H1 (cell line): ENCODE data around the gene SPPL3. TPM values are rescaled to one million over a fixed set of nuclear protein-coding genes. Genes with fewer than 3 reads are reported as not detected.

Experiments used
- CTCF ChIA-PET: fragments of 300-600 bp; sonication (Branson Sonifier 250); formaldehyde crosslinking; loops from one replicate; lab custom pipeline; 2021; ENCODE audit not compliant: partially characterized antibody; lab: Charles Lee
- POLR2A ChIA-PET: fragments of 300-600 bp; sonication (Branson Sonifier 250); formaldehyde crosslinking; loops from one replicate; lab custom pipeline; 2021; ENCODE audit warnings: inconsistent platforms; ENCODE audit not compliant: partially characterized antibody; lab: Charles Lee
- DNase-seq, 2 experiments: peaks; one replicate each; pipeline versions ENCODE4 v3.0.0 to v3.0.0-alpha.2; 2010 to 2022; ENCODE audit warnings: low spot score in 2 of 2, low read depth in 1 of 2, mixed read lengths in 1 of 2
- FAIRE-seq: peaks from 2 replicates; lab custom pipeline; 2011; peaks lifted over from hg19 to GRCh38; lab: Jason Lieb, UNC
- H2AFZ ChIP-seq: 2 replicates; pipeline ENCODE4 v1.8.1; 2012; ENCODE audit warnings: low read length, inconsistent platforms
- H2AK5ac ChIP-seq: 2 replicates; pipeline ENCODE4 v1.6.1; 2013; ENCODE audit warnings: low read depth, low read length
- H2BK120ac ChIP-seq: replicated peaks from 2 replicates; pipeline ENCODE3; 2013; ENCODE audit warnings: low read depth, low read length, inconsistent platforms
- H2BK12ac ChIP-seq: 2 replicates; pipeline ENCODE4 v1.6.1; 2013; ENCODE audit warnings: low read depth, low read length
- H2BK15ac ChIP-seq: 2 replicates; pipeline ENCODE4 v1.6.1; 2013; ENCODE audit warnings: low read length
- H2BK20ac ChIP-seq: 2 replicates; pipeline ENCODE4 v1.6.1; 2013; ENCODE audit warnings: low read length
- H2BK5ac ChIP-seq: 2 replicates; pipeline ENCODE4 v1.6.1; 2013; ENCODE audit warnings: low read depth, low read length
- H3K14ac ChIP-seq: 2 replicates; pipeline ENCODE4 v1.6.1; 2013; ENCODE audit warnings: inconsistent platforms; ENCODE audit not compliant: insufficient read length
- H3K18ac ChIP-seq: 2 replicates; pipeline ENCODE4 v1.6.1; 2013; ENCODE audit warnings: low read length; ENCODE audit errors: extremely low read depth
- H3K23ac ChIP-seq: 2 replicates; pipeline ENCODE4 v1.6.1; 2013; ENCODE audit warnings: inconsistent platforms; ENCODE audit not compliant: insufficient read length
- H3K23me2 ChIP-seq: 2 replicates; pipeline ENCODE4 v1.6.1; 2013; ENCODE audit warnings: low read depth, low read length
- H3K27ac ChIP-seq: 2 replicates; pipeline ENCODE4 v1.6.1; 2011; ENCODE audit warnings: low read depth, low read length, inconsistent platforms
- H3K27me3 ChIP-seq, 4 experiments: replicated peaks in 1 of 4; 1 replicate in 1 of 4; 2 replicates in 3 of 4; pipeline versions ENCODE4 v1.6.1 to v1.8.1; 2011 to 2013; ENCODE audit warnings: low read length in 3 of 4, mild to moderate bottlenecking in 3 of 4, inconsistent platforms in 2 of 4, mixed read lengths in 2 of 4, moderate library complexity in 1 of 4; ENCODE audit not compliant: control insufficient read depth in 3 of 4, insufficient read depth in 3 of 4; ENCODE audit errors: extremely low read depth in 1 of 4
- H3K36me3 ChIP-seq, 4 experiments: 2 replicates each; pipeline versions ENCODE4 v1.6.1 to v1.8.1; 2011 to 2013; ENCODE audit warnings: mild to moderate bottlenecking in 4 of 4, low read length in 3 of 4, moderate library complexity in 2 of 4, control low read depth in 1 of 4, inconsistent platforms in 1 of 4; ENCODE audit not compliant: insufficient read depth in 4 of 4, control insufficient read depth in 2 of 4
- H3K4ac ChIP-seq: replicated peaks from 2 replicates; pipeline ENCODE3; 2013; ENCODE audit warnings: low read length, low read depth, mixed read lengths, inconsistent platforms; ENCODE audit not compliant: insufficient read length
- H3K4me1 ChIP-seq, 4 experiments: replicated peaks in 1 of 4; 1 replicate in 1 of 4; 2 replicates in 3 of 4; pipeline versions ENCODE4 v1.6.1 to v1.8.1; 2011 to 2013; ENCODE audit warnings: low read length in 3 of 4, inconsistent platforms in 2 of 4, mixed read lengths in 1 of 4; ENCODE audit not compliant: insufficient read depth in 4 of 4, control insufficient read depth in 3 of 4
- H3K4me2 ChIP-seq, 2 experiments: 2 replicates each; pipeline versions ENCODE4 v1.6.1 to v1.8.1; 2011 to 2013; ENCODE audit warnings: low read depth in 2 of 2, low read length in 2 of 2, control low read depth in 1 of 2, inconsistent platforms in 1 of 2, mild to moderate bottlenecking in 1 of 2; ENCODE audit not compliant: insufficient read depth in 1 of 2
- H3K4me3 ChIP-seq, 4 experiments: fragments of 200-600, 300-600 bp in 1 of 4; sonication (generic), shearing (Covaris generic), sonication (Bioruptor Twin) in 1 of 4; 2 replicates each; pipeline versions ENCODE4 v1.5.1 to v1.8.1; 2011 to 2016; ENCODE audit warnings: low read length in 4 of 4, low read depth in 3 of 4, control low read depth in 2 of 4, inconsistent platforms in 2 of 4, mild to moderate bottlenecking in 2 of 4, mixed read lengths in 1 of 4, moderate library complexity in 1 of 4; ENCODE audit not compliant: insufficient read depth in 2 of 4; ENCODE audit errors: extremely low read depth in 1 of 4
- H3K56ac ChIP-seq: replicated peaks from 2 replicates; pipeline ENCODE3; 2013; ENCODE audit warnings: low read depth, mild to moderate bottlenecking, mixed read lengths, low read length, inconsistent platforms; ENCODE audit not compliant: insufficient read length
- H3K79me1 ChIP-seq: 2 replicates; pipeline ENCODE4 v1.6.1; 2013; ENCODE audit warnings: low read depth, low read length, control low read depth
- H3K79me2 ChIP-seq, 2 experiments: 2 replicates each; pipeline versions ENCODE4 v1.6.1 to v1.8.1; 2012 to 2013; ENCODE audit warnings: low read length in 2 of 2, mild to moderate bottlenecking in 2 of 2, inconsistent platforms in 1 of 2; ENCODE audit not compliant: insufficient read depth in 2 of 2, control insufficient read depth in 1 of 2
- H3K9ac ChIP-seq, 4 experiments: replicated peaks in 1 of 4; 1 replicate in 1 of 4; 2 replicates in 3 of 4; pipeline versions ENCODE4 v1.6.1 to v1.8.1; 2011 to 2013; ENCODE audit warnings: low read depth in 3 of 4, low read length in 3 of 4, control low read depth in 2 of 4, mild to moderate bottlenecking in 2 of 4, moderate library complexity in 2 of 4, inconsistent platforms in 1 of 4; ENCODE audit errors: extremely low read depth in 1 of 4
- H3K9me3 ChIP-seq, 2 experiments: 2 replicates each; pipeline versions ENCODE4 v1.6.1 to v1.8.1; 2012 to 2013; ENCODE audit warnings: mild to moderate bottlenecking in 2 of 2, moderate library complexity in 2 of 2, control low read depth in 1 of 2, inconsistent platforms in 1 of 2, low read depth in 1 of 2, low read length in 1 of 2, mixed read lengths in 1 of 2; ENCODE audit not compliant: insufficient read depth in 2 of 2
- H4K20me1 ChIP-seq, 2 experiments: replicated peaks in 1 of 2; 2 replicates each; pipeline versions ENCODE3 to v1.8.1; 2011 to 2013; ENCODE audit warnings: inconsistent platforms in 2 of 2, low read length in 2 of 2, mild to moderate bottlenecking in 1 of 2; ENCODE audit not compliant: insufficient read depth in 2 of 2, control insufficient read depth in 1 of 2
- H4K5ac ChIP-seq: 2 replicates; pipeline ENCODE4 v1.6.1; 2013; ENCODE audit warnings: low read length, low read depth, mixed read lengths, inconsistent platforms; ENCODE audit not compliant: insufficient read length
- H4K8ac ChIP-seq: 2 replicates; pipeline ENCODE4 v1.8.0; 2013; ENCODE audit warnings: mild to moderate bottlenecking, moderate library complexity, low read length, inconsistent platforms; ENCODE audit not compliant: insufficient read depth; ENCODE audit errors: extremely low read depth
- H4K91ac ChIP-seq: replicated peaks from 2 replicates; pipeline ENCODE3; 2013; ENCODE audit warnings: low read length, mixed read lengths, inconsistent platforms; ENCODE audit not compliant: insufficient read length
- ATF3 ChIP-seq: IDR thresholded peaks from 2 replicates; pipeline ENCODE4 v1.6.1; 2011; ENCODE audit warnings: low read depth, mild to moderate bottlenecking, low read length; ENCODE audit not compliant: insufficient read depth
- BACH1 ChIP-seq: IDR thresholded peaks from 2 replicates; pipeline ENCODE4 v1.6.1; 2012; ENCODE audit warnings: low read length, improper control_type of control experiment
- BCL11A ChIP-seq, 2 experiments: IDR thresholded peaks; one replicate each; pipeline ENCODE4 v1.6.1; 2011; ENCODE audit warnings: low read depth in 2 of 2, low read length in 2 of 2, mild to moderate bottlenecking in 2 of 2
- CBX8 ChIP-seq: fragments of 300-800, 300-1000 bp; sonication (generic); IDR thresholded peaks from 2 replicates; pipeline ENCODE4 v1.7.1; 2016; ENCODE audit warnings: low read depth, low read length, borderline replicate concordance
- CHD2 ChIP-seq: IDR thresholded peaks from 2 replicates; pipeline ENCODE4 v1.6.1; 2012; ENCODE audit warnings: low read length, improper control_type of control experiment
- CREB1 ChIP-seq: IDR thresholded peaks from 2 replicates; pipeline ENCODE4 v1.6.1; 2012; ENCODE audit warnings: inconsistent platforms
- EZH2 ChIP-seq: fragments of 200-600 bp; sonication (generic); IDR thresholded peaks from 2 replicates; pipeline ENCODE4 v1.7.1; 2012; ENCODE audit warnings: low read depth, mild to moderate bottlenecking, moderate library complexity, low read length, inconsistent platforms; ENCODE audit not compliant: severe bottlenecking
- HDAC2 ChIP-seq, 2 experiments: fragments of 300-600 bp in 1 of 2; sonication (generic) in 1 of 2; IDR thresholded peaks; 2 replicates each; pipeline ENCODE4 v1.6.1; 2011 to 2012; ENCODE audit warnings: low read depth in 2 of 2, low read length in 2 of 2, mild to moderate bottlenecking in 2 of 2, moderate library complexity in 2 of 2, borderline replicate concordance in 1 of 2, inconsistent platforms in 1 of 2
- NRF1 ChIP-seq: IDR thresholded peaks from 2 replicates; pipeline ENCODE4 v1.6.1; 2011; ENCODE audit warnings: mild to moderate bottlenecking, low read depth, low read length, improper control_type of control experiment
- SIN3A ChIP-seq, 2 experiments: IDR thresholded peaks in 1 of 2; conservative IDR thresholded peaks in 1 of 2; 2 replicates each; pipeline ENCODE4 v1.6.1; 2011 to 2012; ENCODE audit warnings: low read length in 2 of 2, improper control_type of control experiment in 1 of 2, low read depth in 1 of 2, mild to moderate bottlenecking in 1 of 2
- SIX5 ChIP-seq: IDR thresholded peaks from 2 replicates; pipeline ENCODE4 v1.6.1; 2011; ENCODE audit warnings: mild to moderate bottlenecking, low read depth, low read length
- TBP ChIP-seq: IDR thresholded peaks from 2 replicates; pipeline ENCODE4 v1.6.1; 2011; ENCODE audit warnings: low read depth, low read length, improper control_type of control experiment
- WGBS, 2 experiments: shearing (Covaris generic) in 1 of 2; methylation state at CpG; one replicate each; pipeline versions ENCODE4 v1.1.6 to v1.1.7; 2013 to 2015; ENCODE audit warnings: low lambda C conversion rate in 2 of 2, mixed read lengths in 2 of 2, inconsistent platforms in 1 of 2, low coverage in 1 of 2, missing lambda C conversion rate in 1 of 2; ENCODE audit not compliant: insufficient replicate concordance in 2 of 2, insufficient coverage in 1 of 2, insufficient read length in 1 of 2; ENCODE audit errors: extremely low coverage in 1 of 2, missing lambda C conversion rate in 1 of 2; 5-methylcytosine and 5-hydroxymethylcytosine counted together
- polyA plus RNA-seq, 7 experiments: library from polyadenylated mRNA; depleted of rRNA in 3 of 7; stranded (reverse) in 5 of 7; unstranded in 2 of 7; fragments of >200 nt in 5 of 7; fragments of 200-250 nt in 2 of 7; gene quantifications; 1 replicate in 5 of 7; 2 replicates in 1 of 7; 4 replicates in 1 of 7; pipeline versions ENCODE4 v1.2.1 to v1.2.3, GENCODE V29; 2011 to 2013; ENCODE audit warnings: missing spikeins in 2 of 7, mixed read lengths in 2 of 7
- total RNA-seq: library from RNA; stranded (reverse); fragmentation: NEBNext Ultra II Directional; extraction: Animal tissue kit (Norgen Biotek cat#: 25700); gene quantifications from 2 replicates; pipeline ENCODE4 v1.2.1, GENCODE V29; 2021
- TF ChIP-seq, protein P1 (sequence below): IDR thresholded peaks from 2 replicates; pipeline ENCODE4 v1.6.1; 2012; ENCODE audit warnings: inconsistent platforms

The SPPL3 gene
- total and polyA plus RNA-seq, 2 of the 8 experiments (the other 6 are each of a cell fraction or from before 2014, with no cell fraction given), result 27.3 to 48.4 TPM

GRCh38 chr12:120895532-120895931, 8.6 kb downstream of the SPPL3 start:
- no peak overlapping the region for H3K4me2 ChIP-seq
- no peak overlapping the region for H2BK5ac ChIP-seq
- H3K56ac ChIP-seq, result no peak overlapping the region
- no peak overlapping the region for H2BK120ac ChIP-seq
- no peak overlapping the region for H2AFZ ChIP-seq
- no peak overlapping the region for H3K27ac ChIP-seq
- H4K20me1 ChIP-seq, result peaks cover 2 to 6% of the 10 kb centered on the region in 2 experiments
- H3K36me3 ChIP-seq, result no peaks in the 10 kb centered on the region; a peak in 1 of 8 replicates
- H3K18ac ChIP-seq, result no peak overlapping the region
- H4K8ac ChIP-seq, result no peak overlapping the region
- no peak overlapping the region for H4K5ac ChIP-seq
- no peaks in the 10 kb centered on the region for H3K23me2 ChIP-seq
- no peak overlapping the region for H3K4ac ChIP-seq
- peaks cover 0 to 3% (median under 1%) of the 10 kb centered on the region in 4 experiments; a peak in 2 of 7 replicates for H3K4me1 ChIP-seq
- H4K91ac ChIP-seq, result no peak overlapping the region
- H3K14ac ChIP-seq, result no peak overlapping the region
- H3K9ac ChIP-seq, result no peak overlapping the region
- 92% methylated on average over 7 of the region's 7 CpGs; no CpG with 5 or more reads in 1 of the 2 experiments for WGBS, 2 experiments
- H3K4me3 ChIP-seq, result no peak overlapping the region
- CTCF ChIA-PET, result interaction anchor here (1.6 kb wide), 1 partner anchor 16 kb away, joined by 3 read pairs; no protein-coding TSS in a partner anchor
- no peak overlapping the region for H2BK12ac ChIP-seq
- H3K79me1 ChIP-seq, result peaks cover 2% of the 10 kb centered on the region
- FAIRE-seq (no peak), DNase-seq (no peak)
- H2BK20ac ChIP-seq, result no peak overlapping the region
- H3K23ac ChIP-seq, result no peak overlapping the region
- no peak overlapping the region for H2AK5ac ChIP-seq
- POLR2A ChIA-PET, result interaction anchor here (0.8 kb wide), 1 partner anchor 15 kb away, joined by 3 read pairs; no protein-coding TSS in a partner anchor
- H3K9me3 ChIP-seq, result no peaks in the 10 kb centered on the region
- no peaks in the 10 kb centered on the region for H3K27me3 ChIP-seq
- no peak overlapping the region for H2BK15ac ChIP-seq
- peaks cover 3 to 82% of the 10 kb centered on the region in 2 experiments; a peak in 3 of 4 replicates for H3K79me2 ChIP-seq
- no peak for TF ChIP-seq CREB1
- TF ChIP-seq TBP, result no peak
- TF ChIP-seq SIN3A (conservative IDR thresholded peaks at IDR 0.05 in 1 of 2, IDR thresholded peaks at IDR 0.05 in 1 of 2; ENCODE audit: low read depth in 1 of 2, low read length in 2 of 2), result no peak
- no peak for TF ChIP-seq HDAC2 (IDR thresholded peaks at IDR 0.05; ENCODE audit: borderline replicate concordance in 1 of 2, low read depth in 2 of 2, low read length in 2 of 2)
- TF ChIP-seq CHD2, result no peak
- TF ChIP-seq BCL11A (IDR thresholded peaks at IDR 0.05; ENCODE audit: low read depth in 2 of 2, low read length in 2 of 2), result no peak
- no peak for TF ChIP-seq NRF1
- no peak for TF ChIP-seq CBX8
- TF ChIP-seq SIX5, result no peak
- no peak for TF ChIP-seq BACH1
- TF ChIP-seq, protein P1, sequence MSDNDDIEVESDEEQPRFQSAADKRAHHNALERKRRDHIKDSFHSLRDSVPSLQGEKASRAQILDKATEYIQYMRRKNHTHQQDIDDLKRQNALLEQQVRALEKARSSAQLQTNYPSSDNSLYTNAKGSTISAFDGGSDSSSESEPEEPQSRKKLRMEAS, result no peak
- TF ChIP-seq EZH2, result no peak
- TF ChIP-seq ATF3, result no peak
